HL-60/S4 treated with retinoic acid at 250 ng/mL for 4 days and 3 days (cell line): ENCODE data around the gene NAA15.
"Not testable (repeated sequence)": the region's sequence is repeated elsewhere in the genome, so short reads cannot be mapped to it uniquely, and the experiment has no call there.

Experiments
- in situ Hi-C: fragments of 300-500 bp; cut with MboI; formaldehyde crosslinking; loops from 2 replicates; pipeline ENCODE4 v1.7.0; 2022; ENCODE audit warnings: low sequenced_read_pairs

NAA15 gene

GRCh38 chr4:139337612-139338011 lies 36.3 kb downstream of the NAA15 start:
- in situ Hi-C loops: no loop called here

DNA sequence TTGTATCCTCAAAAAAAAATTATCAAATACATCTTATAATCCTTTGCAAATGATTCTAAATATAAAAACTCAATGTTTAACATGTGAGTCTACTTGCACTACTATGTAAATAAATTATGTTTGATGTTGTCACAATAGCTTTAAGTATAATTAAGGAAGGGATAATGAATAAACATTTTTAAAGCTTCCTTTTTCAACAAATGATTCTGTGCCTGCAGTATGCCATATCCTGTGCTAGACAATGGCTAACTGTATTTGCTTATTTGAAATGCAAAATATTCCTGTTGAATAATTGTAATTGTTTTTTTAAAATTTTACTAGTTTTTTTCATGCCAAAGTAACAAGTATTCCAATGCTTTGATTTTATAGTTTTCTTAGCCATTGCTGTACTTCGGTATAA lies 60.0 kb downstream of the NAA15 start:
- in situ Hi-C loops: no loop called here

GRCh38 chr4:139367421-139368090 lies 66.3 kb downstream of the NAA15 start:
- in situ Hi-C loops: no loop called here

DNA sequence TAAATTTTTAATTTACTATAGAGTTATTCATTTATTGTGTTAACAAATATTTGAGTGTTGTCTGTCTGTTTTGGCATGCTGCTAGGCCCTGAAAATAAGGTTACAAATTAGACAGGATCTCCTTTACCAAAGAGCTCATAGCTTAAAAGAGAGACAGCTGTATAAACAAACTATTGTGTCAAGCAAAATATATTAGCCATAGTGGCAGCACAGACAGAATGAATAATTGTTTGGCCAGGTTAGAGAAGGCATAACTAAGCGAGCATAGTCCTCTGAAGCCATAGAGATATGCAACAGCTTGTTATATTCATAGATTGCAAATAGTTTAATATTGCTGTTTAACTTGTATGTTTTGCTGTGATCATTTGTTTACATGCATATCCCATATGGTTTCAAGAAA lies 67.7 kb downstream of the NAA15 start:
- in situ Hi-C loops: no loop called here

DNA sequence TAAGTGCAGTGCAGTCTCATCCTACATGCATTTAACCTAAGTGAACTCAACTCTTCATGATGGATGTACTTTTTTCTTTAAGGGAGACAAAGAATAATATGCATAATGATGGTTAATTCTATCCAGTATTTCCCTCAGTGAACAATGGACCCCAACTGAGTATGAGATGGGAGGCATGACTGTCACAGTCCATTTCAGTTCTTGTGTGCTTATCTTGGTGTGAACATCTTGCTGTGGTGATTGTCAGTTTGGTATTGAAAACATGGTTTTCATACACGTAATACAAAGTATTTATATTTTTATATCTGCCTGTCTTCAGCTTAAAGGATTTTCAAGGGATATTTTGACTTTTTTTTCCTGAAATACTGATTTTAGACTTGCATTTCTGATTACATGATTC lies 72.9 kb downstream of the NAA15 start:
- in situ Hi-C loops: no loop called here

- in situ Hi-C loops: no loop called here
Observed at GRCh38 chr4:139386421-139386820, 85.1 kb downstream of the NAA15 start.

GRCh38 chr4:139389102-139389501 lies 87.8 kb downstream of the NAA15 start:
- in situ Hi-C loops: no loop called here

- in situ Hi-C loops: no loop called here
Observed at GRCh38 chr4:139389991-139390390, 88.7 kb downstream of the NAA15 start.

- in situ Hi-C loops: no loop called here
Observed at GRCh38 chr4:139391731-139392130, 90.4 kb downstream of the NAA15 start.

DNA sequence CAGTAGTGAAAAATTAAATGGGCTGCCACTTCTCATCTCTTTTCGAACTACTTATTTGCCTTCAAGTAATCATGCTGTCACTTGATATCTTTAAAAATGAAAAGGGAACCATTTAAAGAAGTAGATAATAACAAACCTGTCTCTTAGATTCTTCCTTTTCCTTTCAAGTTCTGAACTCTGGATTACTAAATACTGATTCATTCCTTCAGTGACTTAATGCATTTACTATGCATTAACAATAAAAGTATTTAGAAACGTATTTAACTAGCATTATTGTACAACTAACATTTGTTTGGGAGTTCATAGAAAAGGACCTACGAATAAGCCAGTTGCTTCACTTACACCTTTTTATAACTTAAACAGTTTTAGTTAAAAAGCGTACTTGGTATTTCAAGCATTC lies 91.5 kb downstream of the NAA15 start:
- in situ Hi-C loops: no loop called here

GRCh38 chr4:139401368-139401767 lies 100.1 kb downstream of the NAA15 start:
- in situ Hi-C loops: no loop called here

- in situ Hi-C loops: no loop called here
Observed at GRCh38 chr4:139402436-139402835, 101.1 kb downstream of the NAA15 start.

DNA sequence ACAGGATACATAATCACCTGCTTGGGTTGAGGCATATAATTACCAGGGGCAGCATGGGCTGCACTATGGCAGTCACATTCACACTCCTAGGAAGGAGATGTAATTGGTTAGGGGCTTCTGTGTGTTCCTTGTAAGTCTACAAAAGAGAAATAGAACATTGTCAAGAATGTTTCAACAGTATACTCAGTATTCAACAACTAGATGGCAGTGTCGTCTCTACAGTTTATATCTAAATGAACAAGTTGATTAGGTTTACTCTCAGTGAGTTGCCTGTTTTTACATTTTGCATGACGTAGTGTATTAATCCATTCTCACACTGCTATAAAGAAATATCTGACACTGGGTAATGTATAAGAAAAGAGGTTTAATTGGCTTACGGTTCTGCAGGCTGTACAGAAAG lies 102.2 kb downstream of the NAA15 start:
- in situ Hi-C loops: no loop called here

- in situ Hi-C loops: no loop called here
Observed at GRCh38 chr4:139410312-139410711, 109.0 kb downstream of the NAA15 start.

DNA sequence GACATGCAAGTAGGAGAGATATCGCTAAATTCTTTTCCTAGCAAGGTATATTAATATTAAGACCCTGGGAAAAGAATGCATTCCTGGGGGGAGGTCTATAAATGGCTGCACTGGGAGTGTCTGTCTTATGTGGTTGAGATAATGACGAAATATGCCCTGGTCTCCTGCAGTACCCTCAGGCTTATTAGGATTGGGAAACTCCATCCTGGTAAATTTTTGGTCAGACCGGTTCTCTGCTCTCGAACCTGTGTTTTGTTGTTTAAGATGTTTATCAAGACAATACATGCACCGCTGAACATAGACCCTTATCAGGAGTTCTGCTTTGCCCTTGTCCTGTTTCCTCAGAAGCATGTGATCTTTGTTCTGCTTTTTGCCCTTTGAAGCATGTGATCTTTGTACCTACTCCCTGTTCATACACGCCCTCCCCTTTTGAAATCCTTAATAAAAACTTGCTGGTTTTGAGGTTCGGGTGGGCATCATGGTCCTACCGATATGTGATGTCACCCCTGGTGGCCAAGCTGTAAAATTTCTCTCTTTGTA lies 113.4 kb downstream of the NAA15 start:
- in situ Hi-C loops: not testable (repeated sequence)

DNA sequence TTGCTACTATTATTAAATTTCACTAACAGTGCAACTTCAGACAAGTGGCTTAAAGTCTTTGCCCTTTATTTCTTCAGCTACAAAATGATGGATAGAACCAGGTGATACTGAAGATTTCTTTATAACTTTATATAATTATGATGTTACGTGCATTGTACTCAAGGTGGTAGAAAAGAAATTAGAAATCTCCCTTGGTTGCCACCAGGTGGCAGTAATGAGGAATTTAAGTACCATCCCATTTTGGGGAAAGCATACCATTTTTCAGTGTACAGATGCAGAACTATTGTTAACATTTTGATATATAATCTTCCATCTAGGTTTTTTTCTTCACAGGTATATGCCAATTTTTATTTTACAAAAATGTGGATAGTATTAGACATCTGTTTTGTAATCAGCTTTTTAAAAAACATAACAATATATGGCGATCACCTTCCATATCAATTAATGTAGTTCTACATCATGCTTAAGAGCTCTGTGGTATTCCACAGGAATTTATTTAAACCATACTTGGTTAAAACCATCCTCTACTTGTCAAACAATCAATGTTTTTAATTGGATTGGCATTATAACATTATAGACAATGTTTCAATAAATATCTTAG lies 114.9 kb downstream of the NAA15 start:
- in situ Hi-C loops: no loop called here

GRCh38 chr4:139419388-139419914 lies 118.1 kb downstream of the NAA15 start:
- in situ Hi-C loops: no loop called here

GRCh38 chr4:139420652-139421051 lies 119.3 kb downstream of the NAA15 start:
- in situ Hi-C loops: no loop called here

DNA sequence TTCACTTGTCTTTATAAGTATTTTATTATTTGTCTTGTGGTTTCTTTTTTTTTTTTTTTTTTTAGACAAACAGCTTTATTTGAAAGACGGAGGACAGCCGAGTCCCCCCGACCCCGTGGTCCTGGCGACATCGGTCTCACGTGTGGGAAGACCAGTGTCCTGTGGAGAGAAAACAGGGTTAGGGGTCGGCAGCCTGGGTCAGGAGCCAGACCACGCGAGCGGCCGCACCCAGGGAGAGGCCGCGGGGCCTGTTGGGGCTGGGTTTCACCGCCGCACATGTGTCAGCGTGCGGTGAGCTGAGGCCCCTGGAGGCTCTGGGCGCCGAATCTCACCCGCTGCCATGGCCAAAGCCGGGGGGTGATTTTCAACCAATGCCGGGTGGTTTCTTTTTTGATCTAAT lies 134.8 kb downstream of the NAA15 start:
- in situ Hi-C loops: no loop called here

GRCh38 chr4:139438141-139438540 lies 136.8 kb downstream of the NAA15 start:
- in situ Hi-C loops: no loop called here

GRCh38 chr4:139441029-139441428 lies 139.7 kb downstream of the NAA15 start:
- in situ Hi-C loops: no loop called here

DNA sequence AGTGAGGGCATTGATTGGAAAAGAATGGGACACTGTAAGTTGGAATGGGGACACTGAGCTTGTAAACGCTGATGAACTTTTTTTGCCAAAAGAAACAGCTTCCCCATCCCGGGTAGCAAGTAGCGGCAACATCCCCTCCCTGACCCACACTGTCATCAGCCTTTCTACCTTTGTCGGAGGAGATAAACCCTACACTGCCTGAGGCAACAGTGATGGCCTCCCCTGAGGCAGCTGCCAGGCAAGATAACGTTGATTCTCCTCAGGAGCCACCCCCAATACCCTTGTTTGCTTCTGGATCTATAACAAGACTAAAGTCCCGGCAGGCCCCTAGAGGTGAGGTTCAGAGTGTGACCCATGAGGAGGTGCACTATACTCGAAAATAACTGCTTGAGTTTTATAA lies 142.4 kb downstream of the NAA15 start:
- in situ Hi-C loops: no loop called here
